Measurements from ENCODE around the gene TMEM108.

DNA sequence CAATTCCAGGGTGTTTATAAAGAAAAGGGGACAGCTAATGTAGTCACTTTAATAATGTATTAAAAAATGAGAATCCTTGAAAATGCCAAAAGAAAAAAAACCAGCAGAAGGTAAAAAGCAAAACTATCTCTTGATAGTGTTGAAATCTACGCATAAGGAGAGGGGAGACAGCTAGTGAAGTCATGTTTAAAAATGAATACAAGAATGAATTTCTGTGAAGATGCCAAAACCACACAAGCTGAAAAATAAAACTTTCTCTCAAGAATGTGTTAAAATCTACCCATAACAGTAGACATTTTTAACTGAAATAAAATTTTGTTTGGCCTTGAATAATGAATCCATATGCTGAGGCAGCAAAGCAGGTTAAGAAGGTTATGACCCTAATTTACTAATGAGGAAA lies 42.2 kb upstream of the TMEM108 start:
- TF ChIP-seq, protein P1, sequence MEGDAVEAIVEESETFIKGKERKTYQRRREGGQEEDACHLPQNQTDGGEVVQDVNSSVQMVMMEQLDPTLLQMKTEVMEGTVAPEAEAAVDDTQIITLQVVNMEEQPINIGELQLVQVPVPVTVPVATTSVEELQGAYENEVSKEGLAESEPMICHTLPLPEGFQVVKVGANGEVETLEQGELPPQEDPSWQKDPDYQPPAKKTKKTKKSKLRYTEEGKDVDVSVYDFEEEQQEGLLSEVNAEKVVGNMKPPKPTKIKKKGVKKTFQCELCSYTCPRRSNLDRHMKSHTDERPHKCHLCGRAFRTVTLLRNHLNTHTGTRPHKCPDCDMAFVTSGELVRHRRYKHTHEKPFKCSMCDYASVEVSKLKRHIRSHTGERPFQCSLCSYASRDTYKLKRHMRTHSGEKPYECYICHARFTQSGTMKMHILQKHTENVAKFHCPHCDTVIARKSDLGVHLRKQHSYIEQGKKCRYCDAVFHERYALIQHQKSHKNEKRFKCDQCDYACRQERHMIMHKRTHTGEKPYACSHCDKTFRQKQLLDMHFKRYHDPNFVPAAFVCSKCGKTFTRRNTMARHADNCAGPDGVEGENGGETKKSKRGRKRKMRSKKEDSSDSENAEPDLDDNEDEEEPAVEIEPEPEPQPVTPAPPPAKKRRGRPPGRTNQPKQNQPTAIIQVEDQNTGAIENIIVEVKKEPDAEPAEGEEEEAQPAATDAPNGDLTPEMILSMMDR (IDR thresholded peaks at IDR 0.05): no peak
- TF ChIP-seq POLR2A (IDR thresholded peaks at IDR 0.05): no peak
